ENCODE measurements around the gene SPATS2L.

GRCh38 chr2:200377355-200378336 lies 71.2 kb downstream of the SPATS2L start:
- no peak for TF ChIP-seq ZNF394 (tag by site-specific recombination; IDR thresholded peaks at IDR 0.05; ENCODE audit: borderline replicate concordance)
- TF ChIP-seq ZNF274 (IDR thresholded peaks at IDR 0.05; ENCODE audit: low read length): no peak
- TF ChIP-seq ZNF274 (tag by site-specific recombination; IDR thresholded peaks at IDR 0.05; ENCODE audit: borderline replicate concordance): no peak
- no peak for TF ChIP-seq PBX3 (CRISPR knock-in tag; IDR thresholded peaks at IDR 0.05)

Data from HEK293 (cell line).